Smooth muscle cell (in vitro differentiated cells): ENCODE results near the gene WBP4. TPM values are rescaled to one million over a fixed set of nuclear protein-coding genes. Genes with fewer than 3 reads are reported as not detected.
"Not testable (repeated sequence)": the region's sequence is repeated elsewhere in the genome, so short reads cannot be mapped to it uniquely, and the experiment has no call there.

Source experiments
- DNase-seq: peaks from one replicate; lab custom pipeline; 2025; ENCODE audit not compliant: unreplicated experiment; lab: John Stamatoyannopoulos, UW
- H2AFZ ChIP-seq: fragments of 200-600 bp; sonication (generic); 2 replicates; pipeline ENCODE4 v1.6.0; 2016; ENCODE audit warnings: antibody characterized with exemption, low read depth, mild to moderate bottlenecking
- H3F3A ChIP-seq: fragments of 200-600 bp; sonication (generic); 2 replicates; pipeline ENCODE4 v1.6.0; 2017; ENCODE audit warnings: antibody characterized with exemption, low read depth
- H3K27ac ChIP-seq: fragments of 200-600 bp; sonication (generic); 2 replicates; pipeline ENCODE4 v1.5.1; 2016; ENCODE audit warnings: low read depth, mild to moderate bottlenecking
- H3K27me3 ChIP-seq: fragments of 200-600 bp; sonication (generic); 2 replicates; pipeline ENCODE4 v1.6.1; 2016; ENCODE audit warnings: low read depth, mild to moderate bottlenecking
- H3K36me3 ChIP-seq: fragments of 200-600 bp; sonication (generic); 2 replicates; pipeline ENCODE4 v1.5.1; 2016; ENCODE audit warnings: low read depth
- H3K4me1 ChIP-seq: fragments of 200-600 bp; sonication (generic); 2 replicates; pipeline ENCODE4 v1.5.1; 2016; ENCODE audit warnings: low read depth
- H3K4me2 ChIP-seq: fragments of 200-600 bp; sonication (generic); 2 replicates; pipeline ENCODE4 v1.6.0; 2016; ENCODE audit warnings: mild to moderate bottlenecking
- H3K4me3 ChIP-seq: fragments of 200-600 bp; sonication (generic); 2 replicates; pipeline ENCODE4 v1.5.1; 2016; ENCODE audit warnings: mild to moderate bottlenecking
- H3K79me2 ChIP-seq: fragments of 200-600 bp; sonication (generic); 2 replicates; pipeline ENCODE4 v1.6.0; 2016; ENCODE audit warnings: low read depth, mild to moderate bottlenecking
- H3K9ac ChIP-seq: fragments of 200-600 bp; sonication (generic); 2 replicates; pipeline ENCODE4 v1.6.0; 2016; ENCODE audit warnings: low read depth
- H3K9me3 ChIP-seq: fragments of 200-600 bp; sonication (generic); replicated peaks from 2 replicates; pipeline ENCODE4 v1.5.1; 2016; ENCODE audit warnings: low read depth
- H4K20me1 ChIP-seq: fragments of 200-600 bp; sonication (generic); 2 replicates; pipeline ENCODE4 v1.6.0; 2016; ENCODE audit warnings: low read depth
- CTCF ChIP-seq: fragments of 200-600 bp; sonication (generic); IDR thresholded peaks from 2 replicates; pipeline ENCODE4 v1.5.1; 2017; ENCODE audit warnings: borderline replicate concordance, mild to moderate bottlenecking, antibody characterized with exemption; ENCODE audit not compliant: insufficient read depth, poor library complexity, severe bottlenecking
- WGBS: methylation state at CpG from one replicate; pipeline ENCODE4 v1.1.7; 2016; ENCODE audit warnings: low lambda C conversion rate; 5-methylcytosine and 5-hydroxymethylcytosine counted together
- polyA plus RNA-seq: library from polyadenylated mRNA; unstranded; fragments of >200 nt; fragmentation: Nextera tagmentation; extraction: Ambion mirVana; gene quantifications from 2 replicates; pipeline ENCODE4 v1.2.1, GENCODE V29; 2016
- total RNA-seq: library from RNA; depleted of rRNA; stranded (reverse); fragments of >200 nt; gene quantifications from 2 replicates; pipeline ENCODE4 v1.2.3, GENCODE V29; 2014

Gene WBP4
- total and polyA plus RNA-seq, 2 experiments from 2014 or later, result 4.7 to 5.0 TPM

- Histone ChIP-seq H4K20me1 (peaks cover 95% of the 10 kb centered on the region), H3K27me3 (no peaks in the 10 kb centered on the region), H3K36me3 (no peaks in the 10 kb centered on the region), H3K4me1 (no peaks in the 10 kb centered on the region), H3K9ac (no peak overlapping the region), H3K4me2 (no peak overlapping the region), H3K4me3 (no peak overlapping the region), H2AFZ (no peak overlapping the region), H3K79me2 (peaks cover 97% of the 10 kb centered on the region), H3K9me3 (no peaks in the 10 kb centered on the region), H3F3A (no peaks in the 10 kb centered on the region), H3K27ac (no peak overlapping the region)
- WGBS, result 96% methylated on average over 5 of the region's 5 CpGs
- no peak for DNase-seq
- TF ChIP-seq CTCF, result no peak
These were observed 26.4 kb upstream of the WBP4 start for GRCh38 chr13:41034881-41035280.

GRCh38 chr13:41036557-41036956, 24.8 kb upstream of the WBP4 start:
- not testable (repeated sequence) for H3K27me3 ChIP-seq
- H3K79me2 ChIP-seq, result peaks cover 95% of the 10 kb centered on the region

GRCh38 chr13:41039746-41040145, 21.6 kb upstream of the WBP4 start:
- Histone ChIP-seq H3K9me3 (no peaks in the 10 kb centered on the region), H3K36me3 (no peaks in the 10 kb centered on the region), H3K27me3 (no peaks in the 10 kb centered on the region), H3K4me1 (no peaks in the 10 kb centered on the region), H3K79me2 (peaks cover 77% of the 10 kb centered on the region), H3K4me2 (no peak overlapping the region), H3K27ac (no peak overlapping the region), H3K9ac (no peak overlapping the region), H4K20me1 (peaks cover 66% of the 10 kb centered on the region), H2AFZ (no peak overlapping the region), H3F3A (no peaks in the 10 kb centered on the region), H3K4me3 (no peak overlapping the region)
- DNase-seq, result no peak
- no peak for TF ChIP-seq CTCF

More at GRCh38 chr13:41036557-41036956, 24.8 kb upstream of the WBP4 start:
- H4K20me1 ChIP-seq, result peaks cover 95% of the 10 kb centered on the region
- not testable (repeated sequence) for H3K4me3 ChIP-seq, H3K9me3 ChIP-seq, H3K36me3 ChIP-seq, H3F3A ChIP-seq, DNase-seq, H3K4me2 ChIP-seq, H3K27ac ChIP-seq, H3K9ac ChIP-seq, H3K4me1 ChIP-seq, H2AFZ ChIP-seq
- 94% methylated on average over 5 of the region's 5 CpGs for WGBS

GRCh38 chr13:41040584-41041334, 20.6 kb upstream of the WBP4 start:
- peaks cover 71% of the 10 kb centered on the region for H3K79me2 ChIP-seq

GRCh38 chr13:41042419-41042818, 18.9 kb upstream of the WBP4 start:
- WGBS, result 98% methylated on average over 3 of the region's 4 CpGs
- Histone ChIP-seq H3K79me2 (peaks cover 64% of the 10 kb centered on the region), H4K20me1 (peaks cover 44% of the 10 kb centered on the region)
- H3K9me3 ChIP-seq, H3K4me3 ChIP-seq, H3K27me3 ChIP-seq, H3K36me3 ChIP-seq, DNase-seq, H3F3A ChIP-seq, H3K4me2 ChIP-seq, H2AFZ ChIP-seq, H3K9ac ChIP-seq, H3K4me1 ChIP-seq, H3K27ac ChIP-seq: not testable (repeated sequence)

More at GRCh38 chr13:41040584-41041334, 20.6 kb upstream of the WBP4 start:
- no peak for TF ChIP-seq CTCF
- DNase-seq, result no peak
- WGBS, result 85% methylated on average over 9 of the region's 9 CpGs
- Histone ChIP-seq H4K20me1 (peaks cover 56% of the 10 kb centered on the region), H3K36me3 (no peaks in the 10 kb centered on the region), H3F3A (no peaks in the 10 kb centered on the region), H3K27ac (no peak overlapping the region), H3K9ac (no peak overlapping the region), H3K4me3 (no peak overlapping the region), H3K4me1 (no peaks in the 10 kb centered on the region), H2AFZ (no peak overlapping the region), H3K9me3 (no peaks in the 10 kb centered on the region), H3K27me3 (no peaks in the 10 kb centered on the region), H3K4me2 (no peak overlapping the region)
